Fibroblast of skin of right biceps (primary cell): ENCODE measurements around the gene ERAS.
"Not testable (repeated sequence)": the region's sequence is repeated elsewhere in the genome, so short reads cannot be mapped to it uniquely, and the experiment has no call there.

Experiments
- DNase-seq: peaks from one replicate; pipeline ENCODE4 v3.0.0-alpha.2; 2013

ERAS gene

DNA sequence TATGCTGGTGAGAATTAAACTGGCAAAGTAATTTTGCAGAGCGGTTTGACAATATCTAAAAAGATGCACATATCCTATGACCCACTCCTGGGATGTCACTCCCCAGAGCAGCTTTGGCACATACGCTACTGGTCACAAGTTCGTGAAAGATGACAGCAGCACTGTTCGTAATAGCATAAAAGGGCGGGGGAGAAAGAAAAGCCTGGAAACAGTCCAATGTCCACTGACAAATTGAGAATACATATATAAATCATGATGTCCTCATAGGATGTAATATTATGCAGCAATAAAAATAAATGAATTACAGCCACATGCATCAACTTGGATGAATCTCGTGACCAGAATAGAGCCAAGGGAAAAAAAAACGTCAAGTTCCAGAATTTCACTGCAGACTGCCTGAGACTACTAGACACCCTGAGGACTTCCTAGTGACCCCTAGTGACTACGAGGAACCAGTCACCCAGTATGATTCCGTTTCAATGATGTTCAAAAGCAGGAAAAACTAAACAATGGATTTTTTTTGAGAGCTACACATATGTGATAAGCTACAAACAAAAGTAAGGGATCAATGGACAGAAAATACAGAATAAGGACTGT, 7.3 kb downstream of the ERAS start:
- DNase-seq, result no peak

DNA sequence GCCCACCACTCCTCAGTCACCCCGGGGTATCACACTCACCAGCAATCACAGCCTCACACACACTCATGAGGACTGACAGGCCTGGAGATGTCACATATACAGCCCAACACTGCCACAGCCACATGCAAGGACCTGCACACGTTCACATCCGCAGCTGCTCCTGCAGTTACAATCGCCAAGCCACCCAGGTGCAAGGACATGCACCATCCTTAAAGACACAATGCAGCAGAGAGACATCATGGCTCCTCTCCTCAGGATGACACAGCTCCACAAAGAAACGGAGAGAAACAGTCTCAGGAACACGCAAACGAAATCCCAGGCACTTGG, 8.0 kb downstream of the ERAS start:
- no peak for DNase-seq

DNA sequence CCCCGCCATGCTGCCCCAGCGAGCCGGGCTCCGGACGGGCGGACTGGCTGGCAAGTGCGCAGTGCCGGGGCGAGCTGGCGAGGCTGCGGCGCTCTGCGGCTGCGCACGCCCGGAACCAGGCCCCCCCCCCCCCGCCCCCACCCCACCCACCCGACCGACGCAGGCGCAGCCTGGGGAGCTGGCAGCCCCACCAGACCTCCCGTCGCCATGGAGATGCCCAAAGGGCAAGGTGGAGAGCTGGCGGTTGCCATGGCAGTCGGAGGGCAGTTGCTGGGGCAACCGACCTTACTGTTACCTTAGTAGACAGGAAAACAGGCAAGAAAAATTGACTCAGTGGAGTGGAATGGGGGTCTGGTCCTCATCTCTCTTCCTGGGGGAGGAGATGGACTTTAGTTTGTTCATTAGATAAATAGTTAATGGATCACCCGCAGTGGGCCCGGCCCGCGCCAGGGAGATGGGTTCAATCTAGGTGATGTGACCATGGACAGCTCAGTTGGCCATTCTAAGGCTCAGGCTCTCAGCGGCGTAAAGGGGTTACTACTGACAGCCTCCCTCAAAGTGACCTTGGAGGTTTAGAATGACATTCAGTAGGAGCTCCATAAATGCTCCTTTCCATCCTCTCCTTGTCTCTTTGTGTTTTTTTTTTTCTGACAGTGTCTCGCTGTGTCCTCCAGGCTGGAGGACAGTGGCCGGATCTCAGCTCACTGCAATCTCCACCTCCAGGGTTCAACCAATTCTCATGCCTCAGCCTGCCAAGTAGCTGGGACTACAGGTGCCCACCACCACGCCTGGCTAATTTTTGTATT, 9.4 kb downstream of the ERAS start, which contains the start of gene PCSK1N:
Gene PCSK1N (minus strand): TSS at position 87 of the 806 bp plus-strand sequence. CDS start 78 bp downstream, at position 9.
- DNase-seq, result no peak

DNA sequence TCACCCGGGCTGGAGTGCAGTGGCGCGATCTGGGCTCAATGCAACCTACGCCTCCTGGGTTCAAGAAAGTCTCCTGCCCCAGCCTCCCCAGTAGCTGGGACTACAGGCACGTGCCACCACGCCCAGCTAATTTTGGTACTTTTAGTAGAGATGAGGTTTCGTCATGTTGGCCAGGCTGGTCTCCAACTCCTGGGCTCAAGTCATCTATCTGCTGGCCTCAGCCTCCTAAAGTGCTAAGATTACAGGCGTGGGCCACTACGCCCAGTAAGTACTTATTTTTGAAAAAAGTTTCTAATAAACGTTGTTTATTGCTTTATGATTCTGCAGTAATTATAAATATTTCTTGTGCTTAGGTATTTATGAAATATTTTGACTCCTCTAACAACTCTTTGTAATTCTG, 13.4 kb downstream of the ERAS start:
- no peak for DNase-seq

DNA sequence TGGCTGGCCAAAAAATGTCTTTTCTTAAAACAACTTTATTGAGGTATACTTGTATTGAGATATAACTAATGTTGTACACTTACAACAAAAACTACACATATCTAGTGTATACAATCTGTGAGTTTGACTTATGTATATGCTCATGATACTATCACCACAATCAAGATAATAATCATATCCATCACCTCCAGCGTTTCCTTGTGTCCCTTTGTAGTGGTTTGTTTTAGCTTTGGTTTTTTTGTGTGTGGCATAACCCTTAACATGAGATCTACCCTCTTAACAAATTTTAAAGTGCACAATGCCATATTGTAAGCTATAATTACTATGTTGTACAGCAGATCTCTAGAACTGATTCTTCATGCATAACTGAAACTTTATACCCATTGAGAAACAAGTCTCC, 22.5 kb downstream of the ERAS start:
- DNase-seq, result no peak

DNA sequence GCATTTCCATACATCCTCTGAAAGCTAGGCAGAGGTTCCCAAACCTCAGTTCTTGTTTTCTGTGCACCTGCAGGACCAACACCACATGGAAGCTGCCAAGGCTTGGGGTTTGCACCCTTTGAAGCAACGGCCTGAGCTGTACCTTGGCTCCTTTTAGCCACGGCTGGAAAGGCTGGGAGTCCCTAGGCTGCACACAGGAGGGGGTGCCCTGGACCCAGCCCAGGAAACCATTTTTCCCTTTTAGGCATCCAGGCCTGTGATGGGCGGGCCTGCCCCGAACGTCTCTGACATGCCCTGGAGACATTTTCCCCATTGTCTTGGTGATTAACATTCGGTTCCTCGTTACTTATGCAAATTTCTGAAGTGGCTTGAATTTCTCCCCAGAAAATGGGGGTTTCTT, 26.5 kb downstream of the ERAS start:
- DNase-seq, result no peak

DNA sequence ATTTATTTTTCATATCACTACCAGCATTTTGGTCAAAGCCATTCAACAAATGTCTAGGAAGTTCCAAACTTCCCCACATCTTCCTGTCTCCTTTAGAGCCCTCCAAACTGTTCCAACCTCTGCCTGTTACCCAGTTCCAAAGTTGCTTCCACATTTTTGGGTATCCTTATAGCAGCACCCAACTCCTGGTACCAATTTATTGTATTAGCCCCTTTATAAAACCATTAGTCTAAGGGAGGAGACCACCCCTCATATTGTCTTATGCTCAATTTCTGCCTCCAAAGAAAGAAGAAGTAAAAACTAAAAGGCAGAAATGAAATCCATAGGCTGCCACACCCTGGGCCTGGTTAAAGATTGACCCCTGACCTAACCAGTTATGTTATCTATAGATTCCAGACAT, 27.2 kb downstream of the ERAS start:
- not testable (repeated sequence) for DNase-seq

DNA sequence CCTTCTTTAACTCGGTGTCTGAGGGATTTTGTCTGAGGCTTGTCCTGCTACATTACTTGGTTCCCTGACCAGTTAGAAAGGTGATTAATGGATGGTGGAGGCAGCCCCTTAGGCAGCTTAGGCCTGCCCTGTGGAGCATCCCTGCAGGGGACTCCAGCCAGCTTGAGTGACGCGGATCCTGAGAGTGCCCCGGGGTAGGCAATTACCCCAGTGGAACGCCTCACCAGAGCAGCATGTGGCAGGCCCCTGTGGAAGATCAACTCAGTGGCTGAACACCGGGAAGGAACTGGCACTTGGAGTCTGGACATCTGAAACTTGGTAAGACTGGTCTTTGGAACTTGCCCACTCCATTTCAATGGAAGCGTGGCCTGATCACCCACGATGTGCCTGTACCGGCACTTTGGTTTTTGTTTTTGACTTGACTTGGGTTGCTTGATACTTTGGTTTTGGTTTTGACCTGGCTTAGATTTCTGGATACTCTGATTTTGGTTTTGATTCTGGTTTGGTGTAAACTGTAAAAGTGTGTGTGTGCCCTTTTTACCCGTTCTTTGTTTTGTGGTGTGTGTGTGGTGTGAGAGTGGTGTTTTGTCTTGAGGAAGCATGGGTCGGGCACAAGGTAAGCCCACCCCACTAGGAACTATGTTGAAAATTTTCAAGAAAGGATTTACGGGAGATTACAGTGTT, 27.9 kb downstream of the ERAS start:
- not testable (repeated sequence) for DNase-seq

DNA sequence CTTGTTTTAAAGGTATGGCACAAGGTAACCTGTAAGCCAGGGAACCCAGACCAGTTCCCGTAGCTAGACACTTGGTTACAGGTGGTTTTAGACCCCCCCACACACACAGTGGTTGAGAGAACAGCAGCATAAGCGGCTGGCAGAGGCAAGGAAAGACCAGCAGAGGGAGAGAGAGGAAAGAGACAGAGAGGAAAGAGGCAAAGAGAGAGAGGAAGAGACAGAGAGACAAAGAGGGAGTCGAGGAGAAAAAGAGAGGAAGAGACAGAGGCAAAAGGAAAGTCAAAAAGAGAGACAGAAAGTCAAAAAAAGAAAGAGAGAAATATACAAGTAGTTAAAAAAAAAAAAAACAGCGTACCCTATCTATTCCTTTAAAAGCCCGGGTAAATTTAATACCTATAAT, 28.6 kb downstream of the ERAS start:
- DNase-seq, result peak; percentile 1

DNA sequence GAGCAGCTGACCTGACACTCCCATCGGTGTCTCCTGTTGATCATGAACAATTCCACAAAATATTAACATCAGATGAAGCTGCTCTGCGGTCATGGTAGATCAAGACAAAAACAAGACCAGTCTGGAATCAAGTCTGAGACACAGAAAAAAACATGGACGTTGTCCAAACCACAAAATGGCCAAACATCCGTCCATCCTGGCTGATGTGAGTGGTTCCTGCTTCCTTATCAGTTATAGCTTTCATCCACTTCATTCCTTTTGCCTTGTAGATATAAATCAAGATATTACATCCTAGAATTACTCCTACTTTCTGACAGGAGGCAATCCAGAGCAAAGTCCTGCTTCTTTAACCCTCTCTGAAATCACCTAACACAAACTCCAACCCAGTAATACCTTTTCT, 37.9 kb downstream of the ERAS start:
- peak; percentile 52 for DNase-seq

DNA sequence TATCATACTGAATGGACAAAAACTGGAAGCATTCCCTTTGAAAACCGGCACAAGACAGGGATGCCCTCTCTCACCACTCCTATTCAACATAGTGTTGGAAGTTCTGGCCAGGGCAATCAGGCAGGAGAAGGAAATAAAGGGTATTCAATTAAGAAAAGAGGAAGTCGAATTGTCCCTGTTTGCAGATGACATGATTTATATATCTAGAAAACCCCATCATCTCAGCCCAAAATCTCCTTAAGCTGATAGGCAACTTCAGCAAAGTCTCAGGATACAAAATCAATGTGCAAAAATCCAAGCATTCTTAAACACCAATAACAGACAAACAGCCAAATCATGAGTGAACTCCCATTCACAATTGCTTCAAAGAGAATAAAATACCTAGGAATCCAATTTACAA, 45.7 kb downstream of the ERAS start:
- DNase-seq, result not testable (repeated sequence)

DNA sequence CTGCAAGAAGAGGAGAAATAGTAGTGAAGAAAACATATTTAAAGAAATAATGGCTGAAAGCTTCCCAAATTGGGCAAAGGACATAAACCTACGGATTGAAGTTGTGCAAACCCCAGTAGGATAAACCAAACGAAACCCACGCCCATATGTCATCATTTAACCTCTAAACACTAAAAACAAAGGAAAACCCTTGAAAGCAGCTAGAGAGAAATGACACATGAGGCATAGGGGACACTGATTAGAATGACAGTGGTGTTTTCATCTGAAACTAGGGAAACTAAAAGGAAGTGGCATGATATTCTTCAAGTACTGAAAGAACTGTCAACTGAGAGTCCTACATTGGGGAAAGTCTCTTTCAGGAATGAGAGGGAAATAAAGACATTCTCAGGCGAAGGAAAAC, 50.6 kb downstream of the ERAS start:
- not testable (repeated sequence) for DNase-seq
